Measurements from ENCODE around the gene DEPP1. TPM values are rescaled to one million over a fixed set of nuclear protein-coding genes. Genes with fewer than 3 reads are reported as not detected.

DEPP1 gene
- total and polyA plus RNA-seq, 10 of the 15 experiments (the other 5 are each of a cell fraction or from before 2014, with no cell fraction given) = 1.7 to 12.1 (median 7.3) TPM

DNA sequence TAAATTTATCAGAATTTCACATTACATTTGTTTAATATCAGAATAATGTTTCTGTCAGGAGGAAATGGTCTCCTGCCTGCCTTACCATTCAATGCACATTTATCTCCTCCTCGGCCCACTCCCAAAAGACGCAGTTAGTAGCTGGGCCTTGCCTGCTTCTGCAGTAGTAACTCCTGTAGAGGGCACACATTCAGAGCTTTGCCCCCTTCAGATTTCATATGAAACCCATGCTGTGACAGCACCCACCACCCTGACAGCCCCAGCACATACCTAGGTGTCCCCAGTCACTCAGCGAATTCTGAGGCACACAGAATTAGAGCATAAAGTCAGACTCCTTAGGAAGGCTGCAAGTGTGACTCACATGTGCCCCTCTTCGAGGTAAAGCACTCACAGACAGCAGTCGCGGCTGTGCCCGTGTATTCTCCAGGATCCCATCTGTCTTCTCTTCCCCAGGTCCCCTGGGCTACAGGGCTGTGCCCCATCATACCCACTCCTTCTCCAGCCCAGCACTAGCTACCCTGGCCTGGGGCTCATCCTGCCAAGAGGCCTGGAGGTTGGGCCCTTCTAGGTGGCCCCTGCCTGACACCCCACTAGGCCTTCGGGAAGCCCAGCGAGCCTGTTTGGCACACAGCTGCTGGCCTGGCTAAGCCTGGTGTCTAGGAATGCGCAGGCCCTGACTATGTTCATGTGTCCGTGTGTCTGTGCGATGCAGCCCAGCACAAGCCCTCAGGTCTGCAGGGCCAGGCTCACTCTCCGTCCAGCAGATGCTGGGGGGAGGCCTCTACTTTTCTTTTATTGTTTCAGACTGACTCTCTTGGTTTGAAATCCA, 4.7 kb upstream of the DEPP1 start:
- Histone ChIP-seq H2AFZ (ENCODE audit: control insufficient read depth, low read depth, low read length) (no peak overlapping the region), H3K27ac (ENCODE audit: control insufficient read depth, insufficient read depth) (no peak overlapping the region), H3K79me2 (ENCODE audit: control insufficient read depth, insufficient read depth, low read length) (no peaks in the 10 kb centered on the region; the same call in 1 of the 2 replicates), H3K36me3 (ENCODE audit: control insufficient read depth in 2 of 2, insufficient read depth in 2 of 2, low read length in 1 of 2) (peaks cover 3 to 4% of the 10 kb centered on the region in 2 experiments; a peak in 3 of 4 replicates), H3K27me3 (replicated peaks in 1 of 2; ENCODE audit: control insufficient read depth in 2 of 2, insufficient read depth in 2 of 2, low read length in 1 of 2) (no peaks in the 10 kb centered on the region), H3K4me2 (ENCODE audit: control insufficient read depth, insufficient read depth) (no peak overlapping the region), H3K9ac (ENCODE audit: control insufficient read depth, insufficient read depth, low read length) (no peak overlapping the region), H3K4me1 (ENCODE audit: control insufficient read depth, insufficient read depth, low read length) (peaks cover 35% of the 10 kb centered on the region), H4K20me1 (ENCODE audit: control insufficient read depth, insufficient read depth) (no peaks in the 10 kb centered on the region), H3K4me3 (no peak overlapping the region), H3K9me3 (replicated peaks; ENCODE audit: control insufficient read depth, insufficient read depth, low read length) (no peaks in the 10 kb centered on the region)
- WGBS (ENCODE audit: insufficient coverage, insufficient replicate concordance, low lambda C conversion rate, missing lambda C conversion rate) = 86% methylated on average over 13 of the region's 13 CpGs
- intact Hi-C loops (cut with micrococcal nuclease; ENCODE audit: unreplicated experiment) (no loop called here), in situ Hi-C loops (cut with MboI) (no loop called here)
- BruUV-seq (replicated peaks) = no TSS peak
- ATAC-seq = no peak
- no peak for FAIRE-seq
- CTCF ChIA-PET = no interaction called here
- RAD21 ChIA-PET (ENCODE audit: unreplicated experiment) = no interaction called here
- SMC1A ChIA-PET (ENCODE audit: uncharacterized antibody, unreplicated experiment) = no interaction called here
- POLR2A ChIA-PET = no interaction called here
- TF ChIP-seq BHLHE40 (IDR thresholded peaks at IDR 0.05; ENCODE audit: borderline replicate concordance in 1 of 2, low read depth in 2 of 2, low read length in 1 of 2) (no peak), TCF3 (IDR thresholded peaks at IDR 0.05; ENCODE audit: borderline replicate concordance, insufficient read depth, low read depth, low read length) (no peak), FOXK2 (IDR thresholded peaks at IDR 0.05) (no peak)
- DNase-seq (ENCODE audit: low read depth, low spot score) = no peak

DNA sequence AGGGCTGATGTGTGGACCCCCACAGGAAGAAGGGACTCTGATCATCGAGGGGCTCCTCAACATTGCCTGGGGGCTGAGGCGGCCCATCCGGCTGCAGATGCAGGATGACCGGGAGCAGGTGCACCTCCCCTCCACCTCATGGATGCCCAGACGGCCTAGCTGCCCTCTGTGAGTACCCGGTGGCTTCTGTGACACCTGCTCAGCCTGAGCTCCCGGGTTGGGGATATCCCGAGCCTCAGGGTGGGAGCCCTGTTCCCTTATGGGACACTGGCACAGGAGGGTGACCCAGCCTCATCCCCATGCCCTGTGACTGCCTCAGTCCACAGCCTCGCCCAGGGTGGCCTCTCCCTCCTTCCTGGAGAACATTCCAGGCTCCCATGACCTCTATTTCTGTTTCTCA, 3.9 kb upstream of the DEPP1 start:
- H3K9ac ChIP-seq (ENCODE audit: control insufficient read depth, insufficient read depth, low read length) = no peak overlapping the region
- BruUV-seq (replicated peaks) = no TSS peak
- no peak for TF ChIP-seq NRF1 (conservative IDR thresholded peaks at IDR 0.05; ENCODE audit: low read depth, low read length)
- no peak for TF ChIP-seq FOXK2 (IDR thresholded peaks at IDR 0.05)
- TF ChIP-seq, protein P1, sequence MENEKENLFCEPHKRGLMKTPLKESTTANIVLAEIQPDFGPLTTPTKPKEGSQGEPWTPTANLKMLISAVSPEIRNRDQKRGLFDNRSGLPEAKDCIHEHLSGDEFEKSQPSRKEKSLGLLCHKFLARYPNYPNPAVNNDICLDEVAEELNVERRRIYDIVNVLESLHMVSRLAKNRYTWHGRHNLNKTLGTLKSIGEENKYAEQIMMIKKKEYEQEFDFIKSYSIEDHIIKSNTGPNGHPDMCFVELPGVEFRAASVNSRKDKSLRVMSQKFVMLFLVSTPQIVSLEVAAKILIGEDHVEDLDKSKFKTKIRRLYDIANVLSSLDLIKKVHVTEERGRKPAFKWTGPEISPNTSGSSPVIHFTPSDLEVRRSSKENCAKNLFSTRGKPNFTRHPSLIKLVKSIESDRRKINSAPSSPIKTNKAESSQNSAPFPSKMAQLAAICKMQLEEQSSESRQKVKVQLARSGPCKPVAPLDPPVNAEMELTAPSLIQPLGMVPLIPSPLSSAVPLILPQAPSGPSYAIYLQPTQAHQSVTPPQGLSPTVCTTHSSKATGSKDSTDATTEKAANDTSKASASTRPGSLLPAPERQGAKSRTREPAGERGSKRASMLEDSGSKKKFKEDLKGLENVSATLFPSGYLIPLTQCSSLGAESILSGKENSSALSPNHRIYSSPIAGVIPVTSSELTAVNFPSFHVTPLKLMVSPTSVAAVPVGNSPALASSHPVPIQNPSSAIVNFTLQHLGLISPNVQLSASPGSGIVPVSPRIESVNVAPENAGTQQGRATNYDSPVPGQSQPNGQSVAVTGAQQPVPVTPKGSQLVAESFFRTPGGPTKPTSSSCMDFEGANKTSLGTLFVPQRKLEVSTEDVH (IDR thresholded peaks at IDR 0.05; ENCODE audit: low read depth, partially characterized antibody) = no peak
- TF ChIP-seq, protein P2, sequence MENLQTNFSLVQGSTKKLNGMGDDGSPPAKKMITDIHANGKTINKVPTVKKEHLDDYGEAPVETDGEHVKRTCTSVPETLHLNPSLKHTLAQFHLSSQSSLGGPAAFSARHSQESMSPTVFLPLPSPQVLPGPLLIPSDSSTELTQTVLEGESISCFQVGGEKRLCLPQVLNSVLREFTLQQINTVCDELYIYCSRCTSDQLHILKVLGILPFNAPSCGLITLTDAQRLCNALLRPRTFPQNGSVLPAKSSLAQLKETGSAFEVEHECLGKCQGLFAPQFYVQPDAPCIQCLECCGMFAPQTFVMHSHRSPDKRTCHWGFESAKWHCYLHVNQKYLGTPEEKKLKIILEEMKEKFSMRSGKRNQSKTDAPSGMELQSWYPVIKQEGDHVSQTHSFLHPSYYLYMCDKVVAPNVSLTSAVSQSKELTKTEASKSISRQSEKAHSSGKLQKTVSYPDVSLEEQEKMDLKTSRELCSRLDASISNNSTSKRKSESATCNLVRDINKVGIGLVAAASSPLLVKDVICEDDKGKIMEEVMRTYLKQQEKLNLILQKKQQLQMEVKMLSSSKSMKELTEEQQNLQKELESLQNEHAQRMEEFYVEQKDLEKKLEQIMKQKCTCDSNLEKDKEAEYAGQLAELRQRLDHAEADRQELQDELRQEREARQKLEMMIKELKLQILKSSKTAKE (IDR thresholded peaks at IDR 0.05; ENCODE audit: low read depth, poor library complexity, severe bottlenecking) = no peak
- no peak for TF ChIP-seq IKZF1 (conservative IDR thresholded peaks at IDR 0.05)
- TF ChIP-seq KAT2A (conservative IDR thresholded peaks at IDR 0.05; ENCODE audit: control insufficient read depth, low read depth, low read length) = no peak
- no peak for TF ChIP-seq YBX1 (IDR thresholded peaks at IDR 0.05)

More for the DNA sequence above, 3.9 kb upstream of the DEPP1 start:
- RAD21 ChIA-PET (ENCODE audit: unreplicated experiment) = interaction anchor here (7.7 kb wide), 1 partner anchor 17 kb away, joined by 124 read pairs; no protein-coding TSS in a partner anchor
- Histone ChIP-seq H4K20me1 (ENCODE audit: control insufficient read depth, insufficient read depth) (no peaks in the 10 kb centered on the region), H3K27me3 (replicated peaks in 1 of 2; ENCODE audit: control insufficient read depth in 2 of 2, insufficient read depth in 2 of 2, low read length in 1 of 2) (no peaks in the 10 kb centered on the region), H3K27ac (ENCODE audit: control insufficient read depth, insufficient read depth) (no peak overlapping the region), H3K4me2 (ENCODE audit: control insufficient read depth, insufficient read depth) (no peak overlapping the region), H3K9me3 (replicated peaks; ENCODE audit: control insufficient read depth, insufficient read depth, low read length) (no peaks in the 10 kb centered on the region), H3K79me2 (ENCODE audit: control insufficient read depth, insufficient read depth, low read length) (peaks cover 6% of the 10 kb centered on the region), H3K4me3 (no peak overlapping the region), H3K36me3 (ENCODE audit: control insufficient read depth in 2 of 2, insufficient read depth in 2 of 2, low read length in 1 of 2) (peaks cover 3 to 4% of the 10 kb centered on the region in 2 experiments; a peak in 3 of 4 replicates), H2AFZ (ENCODE audit: control insufficient read depth, low read depth, low read length) (no peak overlapping the region; the same call in 1 of the 2 replicates), H3K4me1 (ENCODE audit: control insufficient read depth, insufficient read depth, low read length) (peaks cover 35% of the 10 kb centered on the region)
- DNase-seq (ENCODE audit: low read depth, low spot score) = no peak
- POLR2A ChIA-PET = interaction anchor here (7.4 kb wide), 1 partner anchor 17 kb away, joined by 110 read pairs; no protein-coding TSS in a partner anchor
- intact Hi-C loops (cut with micrococcal nuclease; ENCODE audit: unreplicated experiment) (no loop called here), in situ Hi-C loops (cut with MboI) (no loop called here)
- no peak for ATAC-seq
- FAIRE-seq = no peak
- SMC1A ChIA-PET (ENCODE audit: uncharacterized antibody, unreplicated experiment) = no interaction called here
- CTCF ChIA-PET = interaction anchor here (10.1 kb wide), 1 partner anchor 50 kb away, joined by 181 read pairs; no protein-coding TSS in a partner anchor
- 40% methylated on average over 7 of the region's 9 CpGs for WGBS (ENCODE audit: insufficient coverage, insufficient replicate concordance, low lambda C conversion rate, missing lambda C conversion rate)
